Uterus (tissue), 4 donors: ENCODE data around the gene WDR75. TPM values are rescaled to one million over a fixed set of nuclear protein-coding genes. Genes with fewer than 3 reads are reported as not detected.

ENCODE experiments used
- DNase-seq, 2 donors: peaks; one replicate each; pipeline ENCODE4 v3.0.0-alpha.2; 2019 to 2020
- H3K27ac ChIP-seq, 2 donors: fragments of 200-600 bp; sonication (generic); 1 replicate in 1 of 2; 2 replicates in 1 of 2; pipeline ENCODE4 v1.5.1; 2016 to 2018
- H3K27me3 ChIP-seq, 2 donors: fragments of 200-600 bp; sonication (generic); one replicate each; pipeline ENCODE4 v1.5.1; 2018 to 2019; ENCODE audit warnings: control low read depth in 1 of 2
- H3K36me3 ChIP-seq, 2 donors: fragments of 200-600 bp; sonication (generic); one replicate each; pipeline ENCODE4 v1.5.1; 2019; ENCODE audit warnings: control low read depth in 1 of 2
- H3K4me1 ChIP-seq, 2 donors: fragments of 200-600 bp; sonication (generic); one replicate each; pipeline ENCODE4 v1.5.1; 2018 to 2019; ENCODE audit warnings: control low read depth in 1 of 2
- H3K4me3 ChIP-seq, 2 donors: fragments of 200-600 bp; sonication (generic); 1 replicate in 1 of 2; 2 replicates in 1 of 2; pipeline ENCODE4 v1.5.1; 2018 to 2019; ENCODE audit warnings: mild to moderate bottlenecking in 1 of 2
- H3K9me3 ChIP-seq, 2 donors: fragments of 200-600 bp; sonication (generic); one replicate each; pipeline ENCODE4 v1.5.1; 2019; ENCODE audit warnings: control low read depth in 1 of 2
- POLR2A ChIP-seq, 2 donors: fragments of 450-650 bp; IDR thresholded peaks; one replicate each; pipeline ENCODE4 v1.6.1; 2016; ENCODE audit warnings: antibody characterized with exemption in 2 of 2, mild to moderate bottlenecking in 1 of 2, moderate library complexity in 1 of 2
- intact Hi-C: fragments of 100-400 bp; cut with DNase I; formaldehyde crosslinking; loops from one replicate; pipeline ENCODE4 v1.15.1; 2023; ENCODE audit warnings: low total_unique reads
- total RNA-seq, 4 donors: library from RNA; depleted of rRNA in 3 of 4; stranded (reverse); fragments of >200 nt in 3 of 4; gene quantifications; one replicate each; pipeline versions ENCODE4 v1.1.0 to v1.2.4, GENCODE V29; 2014 to 2023
- TF ChIP-seq, protein P1 (sequence below), 4 experiments: fragments of 200-600 bp in 2 of 4; fragments of 450-650 bp in 2 of 4; sonication (generic) in 2 of 4; IDR thresholded peaks; one replicate each; pipeline ENCODE4 v1.5.1; 2016 to 2019; ENCODE audit warnings: antibody characterized with exemption in 4 of 4, mild to moderate bottlenecking in 2 of 4, moderate library complexity in 1 of 4
- donor health status: DM: yes; HTN: yes; CAD: no.

The WDR75 gene
- total RNA-seq, 4 donors from 2014 or later: 24.8 to 103 (median 48.8) TPM

DNA sequence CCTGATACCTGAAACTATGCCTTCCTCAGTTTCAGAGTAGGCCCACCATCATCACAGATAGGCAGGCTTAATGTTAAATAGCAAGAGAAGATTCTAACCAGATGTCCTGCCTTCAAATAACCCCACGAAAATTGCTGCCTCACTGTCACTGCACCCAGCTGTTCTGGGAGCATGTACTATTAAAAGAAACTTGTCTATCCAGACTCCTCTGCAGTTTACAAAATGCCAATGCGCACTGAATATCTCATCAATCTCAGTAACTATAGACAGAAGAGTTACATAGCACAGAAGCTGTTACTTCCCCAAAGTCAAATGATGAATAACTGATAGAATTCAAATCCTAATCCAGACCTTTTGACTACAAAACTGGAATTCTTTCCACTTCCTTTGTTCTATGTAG lies 43.9 kb downstream of the WDR75 start:
- TF ChIP-seq, protein P1, sequence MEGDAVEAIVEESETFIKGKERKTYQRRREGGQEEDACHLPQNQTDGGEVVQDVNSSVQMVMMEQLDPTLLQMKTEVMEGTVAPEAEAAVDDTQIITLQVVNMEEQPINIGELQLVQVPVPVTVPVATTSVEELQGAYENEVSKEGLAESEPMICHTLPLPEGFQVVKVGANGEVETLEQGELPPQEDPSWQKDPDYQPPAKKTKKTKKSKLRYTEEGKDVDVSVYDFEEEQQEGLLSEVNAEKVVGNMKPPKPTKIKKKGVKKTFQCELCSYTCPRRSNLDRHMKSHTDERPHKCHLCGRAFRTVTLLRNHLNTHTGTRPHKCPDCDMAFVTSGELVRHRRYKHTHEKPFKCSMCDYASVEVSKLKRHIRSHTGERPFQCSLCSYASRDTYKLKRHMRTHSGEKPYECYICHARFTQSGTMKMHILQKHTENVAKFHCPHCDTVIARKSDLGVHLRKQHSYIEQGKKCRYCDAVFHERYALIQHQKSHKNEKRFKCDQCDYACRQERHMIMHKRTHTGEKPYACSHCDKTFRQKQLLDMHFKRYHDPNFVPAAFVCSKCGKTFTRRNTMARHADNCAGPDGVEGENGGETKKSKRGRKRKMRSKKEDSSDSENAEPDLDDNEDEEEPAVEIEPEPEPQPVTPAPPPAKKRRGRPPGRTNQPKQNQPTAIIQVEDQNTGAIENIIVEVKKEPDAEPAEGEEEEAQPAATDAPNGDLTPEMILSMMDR (IDR thresholded peaks at IDR 0.05): no peak
- TF ChIP-seq POLR2A (IDR thresholded peaks at IDR 0.05): no peak

DNA sequence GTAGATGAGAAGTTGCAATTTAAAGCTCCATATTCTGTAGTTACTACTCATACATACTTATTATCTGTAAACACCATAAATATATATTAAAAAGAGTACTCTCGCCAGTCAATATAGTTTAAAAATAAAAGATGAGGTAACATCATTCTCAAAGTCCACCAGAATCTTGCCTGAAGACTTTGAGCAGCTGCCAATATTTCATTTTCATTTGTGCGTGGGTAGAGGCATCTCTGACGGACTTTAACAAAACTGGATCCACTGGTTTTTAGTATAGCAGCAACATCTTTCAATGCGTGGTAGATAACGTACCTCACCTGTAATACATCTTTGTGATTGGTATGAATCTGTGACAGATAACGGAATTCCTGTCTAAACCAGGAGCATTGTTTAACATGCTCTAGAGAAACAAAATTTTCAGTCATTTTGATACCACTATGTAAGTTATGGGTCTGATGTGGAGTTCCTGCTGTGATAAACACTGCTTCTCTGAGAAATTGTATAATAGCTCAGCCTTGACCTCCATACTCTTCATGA lies 45.0 kb downstream of the WDR75 start:
- intact Hi-C loops: no loop called here
- H3K9me3 ChIP-seq: no peaks in the 10 kb centered on the region
- TF ChIP-seq POLR2A (IDR thresholded peaks at IDR 0.05): no peak
- TF ChIP-seq, protein P1 (IDR thresholded peaks at IDR 0.05): no peak

More for the DNA sequence above, 43.9 kb downstream of the WDR75 start:
- H3K4me1 ChIP-seq: no peaks in the 10 kb centered on the region
- H3K36me3 ChIP-seq: no peaks in the 10 kb centered on the region
- intact Hi-C loops: no loop called here
- no peak overlapping the region for H3K4me3 ChIP-seq
- H3K27ac ChIP-seq: no peak overlapping the region
- H3K9me3 ChIP-seq: no peaks in the 10 kb centered on the region
- DNase-seq: no peak
- no peaks in the 10 kb centered on the region for H3K27me3 ChIP-seq

DNA sequence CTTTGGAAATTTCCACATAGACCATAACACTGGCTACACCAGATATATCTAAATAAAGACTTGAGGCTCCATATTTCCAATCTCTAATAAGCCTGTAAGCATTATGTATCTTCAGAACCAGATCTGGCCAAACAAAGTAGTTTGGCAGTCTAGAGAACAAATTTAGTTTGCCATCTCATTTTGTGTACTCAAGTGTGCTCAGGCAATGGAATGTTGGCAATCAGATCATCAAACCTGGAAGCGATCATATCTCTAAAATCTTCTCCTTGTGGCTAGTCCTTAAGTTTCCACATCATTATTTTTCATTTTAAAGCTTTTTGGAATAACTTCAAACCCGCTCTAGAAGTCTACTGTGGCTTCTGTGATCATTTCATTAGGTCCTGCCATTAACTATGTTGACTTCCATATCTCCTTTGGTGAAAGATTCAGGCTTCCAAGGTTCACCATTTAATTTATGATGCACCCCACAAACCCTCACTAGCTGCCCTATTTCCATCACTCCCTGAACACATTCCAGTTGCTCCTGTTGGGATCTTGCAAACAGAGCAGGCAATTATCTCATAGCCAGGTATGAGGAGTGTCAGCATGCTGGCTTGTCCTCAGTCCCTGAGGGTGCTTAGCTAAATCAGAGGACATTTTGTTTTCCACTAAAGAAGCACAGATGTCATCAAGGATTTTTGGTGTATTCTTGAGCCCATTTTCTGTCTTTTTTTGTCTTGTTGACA lies 46.2 kb downstream of the WDR75 start:
- H3K27ac ChIP-seq: no peak overlapping the region
- no peaks in the 10 kb centered on the region for H3K27me3 ChIP-seq
- H3K36me3 ChIP-seq: no peaks in the 10 kb centered on the region
- DNase-seq: no peak
- TF ChIP-seq, protein P1 (IDR thresholded peaks at IDR 0.05): no peak
- no peak for TF ChIP-seq POLR2A (IDR thresholded peaks at IDR 0.05)
- intact Hi-C loops: no loop called here
- no peaks in the 10 kb centered on the region for H3K9me3 ChIP-seq
- no peaks in the 10 kb centered on the region for H3K4me1 ChIP-seq
- H3K4me3 ChIP-seq: no peak overlapping the region

More for the DNA sequence above, 45.0 kb downstream of the WDR75 start:
- no peak overlapping the region for H3K4me3 ChIP-seq
- no peaks in the 10 kb centered on the region for H3K27me3 ChIP-seq
- DNase-seq: no peak
- H3K36me3 ChIP-seq: no peaks in the 10 kb centered on the region
- no peak overlapping the region for H3K27ac ChIP-seq
- no peaks in the 10 kb centered on the region for H3K4me1 ChIP-seq

GRCh38 chr2:189488008-189488310 lies 46.7 kb downstream of the WDR75 start:
- Histone ChIP-seq H3K27me3 (no peaks in the 10 kb centered on the region), H3K4me3 (no peak overlapping the region), H3K9me3 (no peaks in the 10 kb centered on the region), H3K4me1 (no peaks in the 10 kb centered on the region), H3K27ac (no peak overlapping the region), H3K36me3 (no peaks in the 10 kb centered on the region)
- TF ChIP-seq, protein P1 (IDR thresholded peaks at IDR 0.05): no peak
- peak in 1 of 2 donors; percentile 35 for DNase-seq
- intact Hi-C loops: no loop called here

GRCh38 chr2:189492451-189492850 lies 51.2 kb downstream of the WDR75 start:
- Histone ChIP-seq H3K36me3 (no peaks in the 10 kb centered on the region), H3K27ac (no peak overlapping the region), H3K4me3 (no peak overlapping the region), H3K27me3 (no peaks in the 10 kb centered on the region), H3K9me3 (no peaks in the 10 kb centered on the region), H3K4me1 (no peaks in the 10 kb centered on the region)
- no peak for DNase-seq
- TF ChIP-seq POLR2A (IDR thresholded peaks at IDR 0.05): no peak
- TF ChIP-seq, protein P1 (IDR thresholded peaks at IDR 0.05): no peak
- intact Hi-C loops: no loop called here
